Loucy (cell line): Measurements from ENCODE around the gene RTEL1.

Source experiments
- CTCF ChIP-seq: fragments of 200-600 bp; sonication (generic); conservative IDR thresholded peaks from 2 replicates; pipeline ENCODE4 v1.5.1; 2014; ENCODE audit warnings: mild to moderate bottlenecking, antibody characterized with exemption, low read length
- EZH2phosphoT487 ChIP-seq: fragments of 200-600 bp; IDR thresholded peaks from 2 replicates; pipeline ENCODE4 v1.6.1; 2018; ENCODE audit warnings: antibody characterized with exemption, mild to moderate bottlenecking, moderate library complexity, borderline replicate concordance

GRCh38 chr20:63661959-63662812 is 4.1 kb downstream of the RTEL1 start:
- TF ChIP-seq EZH2phosphoT487 = no peak
- TF ChIP-seq CTCF = no peak
